Fibroblast of the conjunctiva (primary cell): Measurements from ENCODE around the gene CANT1.

Source experiments
- DNase-seq: peaks from one replicate; pipeline ENCODE4 v3.0.0-alpha.2; 2010; ENCODE audit warnings: low read depth

Gene CANT1

DNA sequence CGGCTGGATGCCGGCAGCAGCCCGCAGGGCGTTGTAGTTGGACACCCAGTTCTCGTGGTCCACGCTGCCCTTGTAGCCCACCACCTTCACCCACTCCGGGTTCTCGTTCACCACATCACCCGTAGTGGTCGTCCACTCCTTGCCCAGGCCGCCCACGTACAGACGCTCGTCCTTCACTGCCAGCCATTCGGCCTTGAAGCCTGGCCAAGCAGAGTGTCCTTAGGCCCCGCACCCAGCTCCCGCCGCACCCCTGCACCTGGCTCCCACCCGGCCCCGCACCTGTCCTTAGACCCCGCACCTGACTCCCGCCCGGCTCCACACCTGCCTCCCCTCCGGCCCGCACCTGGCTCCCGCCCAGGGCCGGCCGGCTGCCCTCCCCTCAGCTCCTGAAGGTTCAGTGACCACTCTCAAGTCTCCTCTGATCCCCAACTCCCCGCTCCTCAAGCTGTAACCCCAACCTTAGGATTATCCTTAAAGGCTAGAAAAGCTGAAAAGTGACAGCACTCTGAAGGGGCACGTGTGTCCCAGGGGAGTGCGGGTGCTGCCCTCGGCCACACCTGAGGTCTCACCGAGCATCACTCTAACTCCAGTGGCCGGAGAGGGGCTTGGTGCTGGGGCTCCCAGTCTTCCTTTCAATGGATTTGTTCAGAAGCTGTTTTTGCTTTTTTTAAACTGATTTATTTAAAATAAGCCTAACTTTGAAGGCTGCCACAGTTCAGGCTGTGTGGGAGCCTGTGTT lies 14.4 kb downstream of the CANT1 start:
- no peak for DNase-seq

DNA sequence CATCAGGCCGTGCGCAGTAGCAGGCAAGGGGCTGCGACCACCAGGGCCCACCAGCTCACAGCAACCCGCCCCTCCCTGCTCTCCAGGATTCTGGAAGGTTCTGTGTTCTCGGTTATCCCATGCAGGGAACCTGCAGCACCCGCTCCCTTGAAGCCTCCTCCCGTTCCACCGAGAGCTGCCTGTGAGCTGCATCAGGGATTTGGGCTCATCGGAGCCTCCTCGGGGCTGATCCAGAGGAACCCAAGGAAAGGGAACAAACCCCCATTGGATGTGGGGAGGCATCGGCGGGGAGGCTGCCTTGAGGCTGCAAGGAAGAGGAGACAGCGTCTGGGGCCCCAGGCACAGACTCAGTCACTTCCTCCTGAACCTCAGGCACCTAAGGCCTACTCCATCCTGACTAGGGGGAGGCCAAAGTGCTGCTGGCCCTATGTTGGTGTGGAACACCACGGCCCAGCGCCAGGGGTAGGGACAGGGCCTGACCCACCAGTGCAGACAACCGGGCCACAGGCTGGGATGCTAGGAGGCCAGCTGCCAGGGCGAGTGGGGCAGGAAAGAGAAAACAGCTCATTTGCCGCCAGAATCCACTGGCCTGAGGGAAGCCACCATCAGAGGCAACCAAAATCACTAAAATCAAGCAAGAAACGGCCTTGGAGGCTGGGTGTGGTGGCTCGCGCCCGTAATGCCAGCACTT lies 15.4 kb downstream of the CANT1 start:
- no peak for DNase-seq

DNA sequence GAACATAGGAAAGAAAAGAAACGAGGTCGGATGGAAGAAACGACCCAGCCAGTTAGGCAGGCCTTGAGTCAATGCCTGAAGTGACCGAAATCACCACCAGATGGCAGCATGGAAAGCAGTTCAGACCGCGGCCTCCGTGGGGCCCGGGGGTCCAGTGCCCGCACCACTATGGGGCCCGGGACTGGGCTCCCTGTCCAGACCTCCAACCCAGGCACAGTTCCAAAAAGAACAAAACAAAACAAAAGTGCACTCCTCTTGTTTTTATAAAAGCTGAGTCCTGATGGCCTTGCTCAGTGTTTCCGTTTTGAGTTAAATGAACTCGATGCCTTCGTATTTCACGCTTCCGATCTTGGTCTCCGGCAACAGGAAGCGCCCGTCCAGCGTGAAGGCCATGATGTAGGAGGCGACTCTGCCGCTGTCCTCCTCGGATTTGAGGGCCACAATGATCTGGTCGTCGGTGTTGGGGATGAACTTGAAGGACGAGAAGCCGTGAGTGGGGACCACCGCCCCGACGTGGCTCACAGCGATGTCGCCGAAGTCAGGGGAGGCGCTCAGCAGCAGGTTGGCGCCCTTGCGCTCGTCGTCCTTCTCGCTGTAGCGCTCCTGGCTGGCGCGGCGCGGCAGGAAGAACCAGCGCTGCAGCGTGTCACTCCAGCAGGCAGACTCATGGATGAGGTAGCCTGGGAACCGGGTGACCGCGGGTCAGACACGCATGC lies 16.2 kb downstream of the CANT1 start:
- peak; percentile 27 for DNase-seq

DNA sequence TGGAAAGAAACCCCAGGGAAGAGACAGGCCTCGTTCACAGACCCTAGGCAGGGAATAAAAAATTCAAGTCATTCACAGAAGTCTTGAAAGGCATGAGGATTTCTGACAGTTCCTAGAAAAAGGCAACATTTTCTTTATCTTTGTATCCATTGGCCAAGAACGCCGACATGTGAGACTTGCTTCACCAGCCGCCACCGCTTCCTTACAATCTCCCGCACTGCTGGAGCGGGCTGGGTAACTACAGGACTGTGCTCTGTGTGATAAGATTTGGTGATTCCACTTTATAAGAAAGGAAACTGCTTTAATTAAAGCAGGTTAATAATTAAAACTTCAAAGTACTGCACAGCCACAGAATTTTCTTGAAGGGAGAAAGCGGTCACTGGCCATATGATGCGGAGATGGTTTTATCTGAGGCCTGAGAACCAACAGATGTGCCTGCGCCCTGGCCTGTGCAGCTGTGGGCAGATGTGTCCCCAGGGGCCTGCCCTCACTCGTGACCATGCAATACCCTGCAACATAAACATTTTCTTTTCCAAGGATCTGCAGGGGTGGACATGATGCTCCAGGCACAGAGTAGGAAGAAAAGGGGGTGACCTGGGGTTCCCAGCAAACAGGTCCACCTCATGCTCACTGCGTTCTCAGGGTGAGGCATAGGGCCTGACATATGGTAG lies 16.9 kb downstream of the CANT1 start:
- no peak for DNase-seq

DNA sequence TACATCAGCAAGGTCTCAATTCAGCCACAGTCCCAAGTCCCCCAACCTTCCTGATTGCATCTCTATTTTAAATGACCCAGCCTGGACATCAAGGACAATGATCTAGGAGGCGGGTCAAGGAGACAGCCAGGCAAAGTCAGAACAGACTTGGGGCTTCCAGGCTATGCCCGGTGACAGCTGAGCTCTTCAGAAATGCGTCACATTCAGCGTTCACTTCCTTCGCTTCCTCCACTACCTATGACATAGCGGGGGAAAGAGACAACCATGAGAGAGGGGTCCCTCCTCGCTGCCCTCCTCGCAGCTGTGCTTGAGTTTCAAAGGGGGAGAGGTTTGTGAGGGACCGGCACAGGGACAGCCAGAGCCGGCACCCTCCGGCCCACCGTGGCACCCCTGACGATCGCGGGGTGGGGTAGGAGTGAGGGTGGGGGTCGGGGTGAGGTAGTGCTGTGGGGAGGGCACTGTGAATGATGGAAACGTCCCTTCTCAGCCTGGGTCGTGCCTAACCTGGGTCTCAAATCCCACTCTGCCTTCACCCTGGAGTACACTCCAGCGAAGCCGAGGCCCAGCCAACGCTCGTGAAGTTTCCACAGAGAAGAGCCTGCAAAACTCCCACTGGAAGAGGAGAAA lies 17.5 kb downstream of the CANT1 start:
- no peak for DNase-seq

DNA sequence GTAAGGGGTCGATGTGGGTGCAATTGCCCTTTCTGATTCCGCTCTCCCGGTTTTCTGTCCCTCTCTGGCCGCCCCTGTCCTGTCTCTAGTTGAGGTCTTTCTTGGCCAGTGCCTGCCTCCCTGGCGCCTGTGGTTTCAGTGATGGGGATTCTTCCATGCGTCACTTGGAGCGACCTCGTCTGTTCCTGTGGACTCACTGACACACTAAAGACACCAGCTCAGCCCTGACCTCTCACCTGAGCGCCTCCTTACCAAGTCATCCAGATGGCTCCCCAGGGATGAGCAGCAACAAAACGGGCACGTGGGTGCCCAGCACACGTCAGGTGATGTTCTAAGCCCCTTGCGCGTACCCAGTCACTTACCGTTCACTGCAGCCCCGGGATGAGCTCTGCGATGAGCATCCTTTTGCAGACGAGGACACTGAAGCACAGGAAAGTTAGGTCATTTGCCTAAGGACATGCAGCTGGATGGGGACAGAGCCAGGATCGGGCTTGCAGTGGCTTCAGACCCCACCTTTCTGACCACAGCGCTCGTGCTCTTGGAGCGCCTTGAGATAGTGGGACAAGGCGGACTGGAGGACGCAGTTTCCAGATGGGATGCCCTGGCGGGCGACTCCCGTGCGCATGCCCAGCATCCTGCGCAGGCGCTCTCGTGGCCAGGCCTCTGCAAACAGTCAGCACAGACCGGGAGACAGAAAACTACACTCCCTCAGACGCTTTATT lies 18.4 kb downstream of the CANT1 start:
- DNase-seq = no peak

DNA sequence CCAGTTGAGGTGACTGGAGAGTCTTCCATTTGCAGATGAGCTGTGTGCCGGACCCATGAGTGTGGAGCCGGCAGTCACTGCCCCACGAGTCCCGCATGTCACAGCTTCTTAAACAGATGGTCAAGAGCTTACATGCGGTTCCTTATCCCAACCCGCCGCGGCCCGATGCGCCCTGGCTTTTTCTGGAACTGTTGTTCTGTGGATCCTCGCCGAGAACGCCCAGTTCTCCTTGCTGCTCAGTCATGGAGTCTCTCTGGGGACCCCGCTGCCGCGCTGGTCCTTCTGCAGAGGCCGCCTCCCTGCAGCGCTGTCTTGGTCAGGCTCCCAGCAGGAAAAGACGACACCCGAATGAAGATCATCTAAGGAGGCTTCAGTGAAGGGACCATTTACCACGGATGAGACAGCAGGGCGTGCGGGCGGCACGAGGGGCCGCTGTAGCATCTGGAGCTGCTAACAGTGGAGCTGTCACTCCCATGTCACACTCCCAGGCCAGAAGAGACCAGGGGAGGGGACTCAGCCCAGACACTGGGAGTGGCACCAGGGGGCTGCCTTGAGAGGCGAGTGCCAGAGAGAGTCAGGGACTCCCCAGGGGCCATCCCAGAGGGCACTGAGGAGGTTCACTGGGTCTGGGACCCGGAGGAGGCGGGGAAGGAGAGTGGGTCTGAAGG lies 19.1 kb downstream of the CANT1 start:
- no peak for DNase-seq

DNA sequence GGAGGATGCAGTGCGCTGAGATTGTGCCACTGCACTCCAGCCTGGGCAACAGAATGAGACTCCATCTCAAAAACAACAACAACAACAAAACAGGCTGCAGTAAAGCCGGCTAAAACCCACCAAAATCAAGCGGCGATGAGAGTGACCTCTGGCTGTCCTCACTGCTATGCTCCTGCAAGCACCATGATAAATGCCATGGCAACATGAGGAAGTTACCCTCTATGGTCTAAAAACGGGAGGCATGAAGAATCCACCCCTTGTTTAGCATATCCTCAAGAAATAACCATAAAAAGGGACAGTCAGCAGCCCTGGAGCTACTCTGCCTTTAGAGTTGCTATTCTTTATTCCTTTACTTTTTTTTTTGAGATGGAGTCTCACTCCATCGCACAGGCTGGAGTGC lies 21.4 kb downstream of the CANT1 start:
- no peak for DNase-seq

DNA sequence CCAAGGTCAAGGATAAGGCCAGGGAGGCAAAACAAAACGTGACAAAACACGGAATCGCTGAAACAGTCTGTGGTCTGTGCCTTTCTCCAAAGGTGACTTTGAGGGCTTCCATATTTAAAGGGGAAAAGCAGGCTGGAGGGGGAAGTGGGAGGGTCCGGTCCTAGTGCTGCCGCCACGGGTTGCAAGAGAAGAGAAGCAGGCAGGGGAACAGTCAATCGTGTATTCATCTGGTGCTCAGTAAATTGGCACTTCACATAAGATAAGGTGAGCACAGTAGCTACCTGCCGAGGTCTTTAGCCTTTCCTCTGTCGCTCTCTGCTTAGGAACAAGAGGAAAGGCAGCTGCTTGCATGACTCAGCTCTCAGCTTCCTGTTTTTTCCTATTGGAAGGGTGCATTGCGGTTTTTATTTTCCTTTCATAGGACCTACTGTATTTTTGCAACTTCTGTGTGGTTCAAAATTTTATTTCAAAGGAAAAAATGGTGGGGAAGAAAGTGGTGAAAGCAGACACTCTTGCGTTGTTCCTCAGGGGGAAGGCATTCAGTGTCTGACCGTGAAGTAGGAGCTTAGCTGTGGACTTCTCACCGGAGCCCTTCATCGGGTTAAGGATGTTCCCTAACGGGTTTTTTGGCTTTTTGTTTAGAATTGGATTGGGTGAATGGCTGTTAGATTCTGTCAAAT lies 22.8 kb downstream of the CANT1 start:
- no peak for DNase-seq

DNA sequence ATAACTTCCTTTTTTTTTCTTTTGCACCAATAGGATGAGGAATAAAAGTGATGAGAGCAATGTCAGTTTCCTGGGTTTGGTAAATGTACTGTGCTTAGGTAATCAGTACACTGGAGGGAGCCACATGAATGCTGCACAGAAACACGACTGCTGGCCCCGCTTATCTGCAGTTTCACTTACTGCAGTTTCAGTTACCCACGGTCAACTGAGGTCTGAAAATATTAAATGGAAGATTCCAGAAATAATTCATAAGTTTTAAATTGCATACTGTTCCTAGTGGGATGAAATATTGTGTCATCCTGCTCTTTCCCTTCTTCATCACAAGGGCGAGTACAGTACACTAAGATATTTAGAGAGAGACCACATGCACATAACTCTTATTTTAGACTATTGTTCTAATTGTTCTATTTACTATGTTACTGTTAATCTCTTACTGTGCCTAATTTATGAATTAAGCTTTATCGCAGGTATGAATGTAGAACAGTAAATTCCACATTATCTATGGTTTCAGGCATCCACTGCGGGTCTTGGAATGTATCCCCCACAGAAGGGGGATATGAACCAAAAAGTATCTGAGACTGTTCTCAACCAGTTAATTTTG lies 23.4 kb downstream of the CANT1 start:
- DNase-seq = no peak

DNA sequence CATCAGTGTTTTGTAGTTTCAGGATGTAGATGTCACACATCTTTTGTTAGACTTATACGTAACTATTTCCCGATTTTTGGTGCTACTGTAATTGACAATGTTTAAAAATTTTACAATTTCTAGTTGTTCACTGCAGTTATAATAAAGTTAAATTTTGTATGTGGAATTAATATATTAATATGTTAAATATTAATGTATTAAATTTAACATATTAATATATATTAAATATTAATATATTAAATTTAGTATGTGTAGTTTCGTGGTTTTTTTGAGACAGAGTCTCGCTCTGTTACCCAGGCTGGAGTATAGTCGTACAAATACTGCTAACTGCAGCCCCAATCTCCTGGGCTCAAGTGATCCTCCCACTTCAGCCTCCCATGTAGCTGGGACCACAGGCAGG lies 24.2 kb downstream of the CANT1 start:
- DNase-seq = no peak

DNA sequence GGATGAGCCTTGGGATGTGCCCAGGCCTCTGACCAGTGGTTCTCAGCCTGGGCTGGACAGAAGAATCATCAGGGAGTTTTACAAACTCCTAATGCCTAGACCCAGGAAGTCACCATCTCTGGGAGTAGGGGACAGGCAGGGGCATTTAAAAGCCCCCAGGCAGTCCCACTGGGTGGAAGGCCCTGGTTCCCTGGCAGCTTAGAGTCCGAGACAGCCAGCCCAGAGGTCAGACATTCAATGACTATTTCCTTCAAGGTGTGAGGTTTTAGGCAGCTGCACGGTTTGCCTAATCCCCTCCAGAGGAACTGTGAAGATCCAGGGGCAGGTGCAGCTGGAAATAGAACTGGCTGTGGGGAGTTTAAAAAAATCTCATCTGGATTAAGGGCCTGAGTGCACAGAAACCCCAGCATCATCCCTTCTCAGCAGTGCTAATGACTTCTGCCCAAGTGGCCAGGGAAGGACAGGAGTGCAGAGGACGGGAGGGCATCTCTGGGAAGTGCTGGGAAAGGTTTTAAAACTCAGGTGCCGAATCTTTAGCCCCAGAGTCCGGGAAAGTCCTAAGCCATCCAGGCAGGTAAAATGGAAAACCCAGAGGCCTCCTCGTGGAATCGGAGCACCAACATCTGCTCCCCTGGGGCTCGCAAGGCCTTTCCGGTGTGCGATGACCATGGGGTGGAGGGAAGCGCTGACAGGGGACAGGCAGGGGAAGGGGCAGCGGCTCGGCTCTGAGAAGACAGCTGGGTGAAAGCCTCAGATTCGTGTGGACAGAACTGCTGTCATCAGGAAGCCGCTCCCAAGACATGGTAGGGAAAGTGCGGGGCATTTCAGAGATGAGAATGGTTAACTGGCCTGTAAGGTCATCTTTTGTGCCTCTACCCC lies 28.3 kb downstream of the CANT1 start:
- no peak for DNase-seq

DNA sequence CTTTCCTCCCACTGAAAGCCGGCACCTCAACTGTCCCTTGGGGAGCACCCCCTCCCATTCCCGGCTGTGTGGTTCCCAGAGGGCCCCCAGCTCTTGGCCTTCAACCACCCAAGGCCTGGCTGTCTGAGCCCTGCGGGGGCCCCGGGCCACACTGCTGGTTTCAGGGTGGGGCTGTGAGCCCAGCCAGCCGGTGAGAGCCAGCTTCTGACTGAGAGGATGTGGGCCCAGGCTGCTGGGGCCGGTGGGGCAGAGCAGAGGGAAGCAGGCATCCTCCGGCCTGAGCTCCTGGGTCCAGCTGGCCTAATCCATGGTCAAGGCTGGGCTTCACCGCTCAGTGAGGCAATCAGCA lies 29.0 kb downstream of the CANT1 start:
- DNase-seq = no peak

DNA sequence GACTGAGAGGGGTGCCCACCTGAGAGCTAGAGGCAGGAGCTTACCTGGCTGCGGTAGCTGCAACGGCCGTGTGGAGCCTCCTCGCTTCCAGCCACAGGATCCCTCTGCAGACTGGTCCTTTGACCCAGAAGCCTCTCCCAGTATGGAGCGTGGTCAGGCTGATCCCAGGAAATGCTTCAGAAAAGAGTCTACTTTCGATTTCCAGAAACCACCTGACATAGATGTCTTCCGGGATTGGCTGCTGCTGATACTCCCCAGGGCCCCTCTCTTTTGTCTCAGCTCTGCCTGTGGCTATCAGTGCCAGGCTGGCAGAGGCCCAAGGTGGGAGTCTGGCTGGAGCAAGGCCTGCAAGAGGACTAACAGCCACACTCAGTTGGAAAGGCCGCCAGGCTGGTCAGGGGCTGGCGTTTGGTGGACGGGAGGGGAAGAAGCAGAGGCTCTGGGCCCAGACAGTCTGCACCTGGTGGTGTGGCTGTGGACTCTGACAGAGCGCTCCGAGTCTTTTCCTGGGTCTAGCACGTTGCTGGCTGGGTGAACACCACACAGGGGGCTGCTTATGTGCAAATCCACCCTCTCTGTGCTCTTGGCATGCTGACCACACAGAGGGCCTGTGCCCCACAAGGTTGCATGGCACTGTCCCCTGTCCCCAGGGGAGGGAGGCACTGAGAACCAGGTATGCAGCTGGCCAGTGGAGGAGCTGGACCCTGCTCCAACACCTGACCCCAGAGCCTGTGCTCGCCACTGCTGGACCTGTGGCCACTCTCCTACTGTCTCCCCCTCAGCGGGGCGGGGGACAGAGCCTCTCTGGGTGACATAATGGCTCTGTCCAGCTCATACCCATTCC lies 29.6 kb downstream of the CANT1 start, which contains the start of gene LGALS3BP:
Gene LGALS3BP, minus strand, starts transcription at position 144 of the 844 bp plus-strand sequence. CDS start 2,732 bp downstream, outside the sequence.
- peak; percentile 50 for DNase-seq

DNA sequence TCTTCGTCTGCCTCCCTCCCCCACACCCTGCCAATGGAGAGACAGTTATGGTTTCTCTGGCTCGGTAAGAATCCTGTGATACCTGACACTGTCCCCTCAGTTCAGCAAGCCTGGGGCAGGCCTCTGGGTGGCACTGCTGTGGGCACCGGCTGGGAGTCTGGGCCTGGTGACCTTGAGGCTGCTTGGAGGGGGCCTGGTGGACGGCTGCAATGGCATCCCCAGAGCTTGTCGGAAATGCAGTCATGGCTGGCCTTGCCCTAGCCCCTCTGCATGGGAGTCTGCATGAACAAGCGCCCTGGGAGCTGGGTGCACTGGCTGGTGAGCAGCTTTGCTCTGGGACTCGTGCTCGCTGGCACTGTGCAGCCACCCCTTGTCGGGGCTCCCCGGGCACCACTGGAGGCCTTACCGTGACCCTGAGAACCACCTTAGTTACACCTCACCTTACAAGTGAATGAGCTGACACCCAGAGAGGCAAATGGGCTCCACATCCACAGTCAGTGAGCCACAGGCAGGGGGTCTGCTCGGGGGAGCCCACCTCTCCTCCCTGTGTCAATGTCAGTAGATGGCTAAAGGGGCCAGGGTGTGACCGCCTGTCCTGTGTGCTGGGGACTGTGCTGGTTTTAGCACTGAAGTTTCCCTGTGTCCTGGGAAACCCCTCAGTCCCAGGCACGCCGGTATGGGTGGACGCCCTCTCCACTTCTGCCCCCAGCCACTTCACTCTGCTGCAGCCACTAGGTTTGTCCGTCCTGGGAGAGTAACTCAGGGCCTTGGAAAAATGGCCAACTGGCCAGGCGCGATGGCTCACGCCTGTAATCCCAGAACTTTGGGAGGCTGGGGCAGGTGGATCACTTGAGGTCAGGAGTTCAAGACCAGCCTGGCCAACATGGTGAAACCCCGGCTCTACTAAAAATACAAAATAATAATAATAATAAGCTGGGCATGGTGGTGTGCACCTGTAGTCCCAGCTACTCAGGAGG lies 31.3 kb downstream of the CANT1 start:
- DNase-seq = no peak

DNA sequence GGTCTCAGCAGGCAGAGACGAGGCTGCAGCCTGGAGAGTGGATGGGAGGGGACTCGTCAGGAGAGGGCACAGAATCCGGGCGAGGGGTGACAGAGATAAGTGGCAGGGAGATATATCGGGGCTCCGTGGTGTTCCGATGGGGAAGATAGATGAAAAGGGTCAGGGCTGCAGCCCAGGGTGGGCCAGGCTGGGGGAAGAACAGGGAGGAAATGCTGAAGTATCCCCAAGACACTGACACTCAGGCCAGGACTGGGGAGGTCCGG lies 32.0 kb downstream of the CANT1 start:
- no peak for DNase-seq
